ENCODE data around the gene NUP210L.

The NUP210L gene

DNA sequence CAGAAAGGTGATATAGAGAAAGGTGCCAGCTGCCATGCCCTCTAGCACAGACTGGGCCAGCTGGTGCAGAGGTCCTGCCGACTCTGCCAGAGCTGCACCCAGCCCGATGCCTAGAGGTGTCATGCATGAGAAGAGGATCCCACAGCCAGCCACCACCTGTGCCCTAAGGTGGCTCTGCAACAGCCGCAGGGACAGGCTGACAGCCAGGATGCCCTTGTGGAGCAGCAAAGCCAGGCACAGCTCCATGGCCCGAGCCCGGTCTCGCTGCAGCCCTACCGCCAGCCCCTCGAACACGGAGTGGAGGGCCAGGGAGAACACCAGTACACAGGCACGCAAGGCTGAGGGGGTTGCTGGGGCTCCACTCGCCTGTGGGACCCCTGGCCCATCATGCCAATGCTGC lies 194.7 kb downstream of the NUP210L start:
- peaks cover 52% of the 10 kb centered on the region for H3K4me1 ChIP-seq (ENCODE audit: control insufficient read depth, insufficient read depth, low read length)
- no peaks in the 10 kb centered on the region for H3K27me3 ChIP-seq (ENCODE audit: control insufficient read depth, insufficient read depth, low read length)
- no peak overlapping the region for H3K9ac ChIP-seq (ENCODE audit: low read depth, low read length)
- no peak overlapping the region for H3K4me3 ChIP-seq (ENCODE audit: low read length)
- no peaks in the 10 kb centered on the region for H3K9me3 ChIP-seq (replicated peaks; ENCODE audit: low read length)
- no peak overlapping the region for H3K4me2 ChIP-seq (ENCODE audit: low read length)
- peaks cover 11% of the 10 kb centered on the region for H3K36me3 ChIP-seq (ENCODE audit: insufficient read depth, low read length)

DNA sequence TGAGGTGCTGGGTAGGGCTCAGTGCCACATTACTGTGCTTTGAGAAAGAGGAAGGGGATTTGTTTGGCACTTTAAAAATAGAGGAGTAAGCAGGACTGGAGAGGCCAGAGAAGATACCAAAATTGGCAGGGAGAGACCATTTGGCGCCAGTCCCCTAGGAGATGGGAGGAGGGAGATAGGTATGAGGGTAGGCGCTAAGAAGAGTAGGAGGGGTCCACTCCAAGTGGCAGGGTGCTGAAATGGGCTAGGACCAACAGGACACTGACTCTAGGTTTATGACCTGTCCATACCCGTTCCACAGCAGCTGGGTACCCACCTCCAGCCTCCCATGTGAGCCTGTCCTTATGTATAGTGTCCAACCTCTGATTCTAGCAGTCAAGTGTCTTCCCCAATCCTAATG lies 195.4 kb downstream of the NUP210L start:
- Histone ChIP-seq H3K36me3 (ENCODE audit: insufficient read depth, low read length) (peaks cover 16% of the 10 kb centered on the region), H3K9ac (ENCODE audit: low read depth, low read length) (no peak overlapping the region), H3K4me2 (ENCODE audit: low read length) (no peak overlapping the region), H3K4me1 (ENCODE audit: control insufficient read depth, insufficient read depth, low read length) (peaks cover 51% of the 10 kb centered on the region), H3K4me3 (ENCODE audit: low read length) (no peak overlapping the region), H3K27me3 (ENCODE audit: control insufficient read depth, insufficient read depth, low read length) (no peaks in the 10 kb centered on the region), H3K9me3 (replicated peaks; ENCODE audit: low read length) (no peaks in the 10 kb centered on the region)

DNA sequence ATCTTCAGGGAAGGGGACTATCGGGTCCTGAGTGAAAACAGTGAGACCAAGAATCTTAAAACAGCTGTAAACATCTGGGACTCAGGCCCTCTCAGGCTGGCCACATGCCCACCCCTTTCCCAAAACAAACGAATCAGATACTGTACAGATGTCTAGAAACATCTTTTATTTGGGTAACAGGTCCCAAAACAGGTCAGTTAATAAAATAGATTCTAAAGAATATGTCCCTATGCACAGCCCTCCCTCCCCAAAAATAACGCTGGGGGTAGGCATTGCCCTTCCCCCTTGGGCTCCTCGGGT lies 196.0 kb downstream of the NUP210L start:
- H3K27me3 ChIP-seq (ENCODE audit: control insufficient read depth, insufficient read depth, low read length), result no peaks in the 10 kb centered on the region
- peak overlapping the region; percentile 47 for H3K4me3 ChIP-seq (ENCODE audit: low read length)
- H3K9ac ChIP-seq (ENCODE audit: low read depth, low read length), result peak overlapping the region; percentile 24
- peaks cover 22% of the 10 kb centered on the region for H3K36me3 ChIP-seq (ENCODE audit: insufficient read depth, low read length)
- H3K9me3 ChIP-seq (replicated peaks; ENCODE audit: low read length), result no peaks in the 10 kb centered on the region
- H3K4me1 ChIP-seq (ENCODE audit: control insufficient read depth, insufficient read depth, low read length), result peaks cover 46% of the 10 kb centered on the region
- H3K4me2 ChIP-seq (ENCODE audit: low read length), result peak overlapping the region; percentile 75

- Histone ChIP-seq H3K27me3 (ENCODE audit: control insufficient read depth, insufficient read depth, low read length) (no peaks in the 10 kb centered on the region), H3K4me3 (ENCODE audit: low read length) (peak within 1 kb of the TSS; percentile 95), H3K9ac (ENCODE audit: low read depth, low read length) (peak within 1 kb of the TSS; percentile 95), H3K9me3 (replicated peaks; ENCODE audit: low read length) (no peaks in the 10 kb centered on the region), H3K4me2 (ENCODE audit: low read length) (peak within 1 kb of the TSS; percentile 89), H3K36me3 (ENCODE audit: insufficient read depth, low read length) (peaks cover 28% of the 10 kb centered on the region), H3K4me1 (ENCODE audit: control insufficient read depth, insufficient read depth, low read length) (peaks cover 43% of the 10 kb centered on the region)
These were observed 196.5 kb downstream of the NUP210L start, which contains the start of gene CRTC2 for GRCh38 chr1:153958111-153958960. Gene CRTC2 (minus strand): TSS chr1:153958612. CDS start chr1:153958497, 115 bp downstream.

GRCh38 chr1:153957744-153958110 lies 197.1 kb downstream of the NUP210L start:
- Histone ChIP-seq H3K27me3 (ENCODE audit: control insufficient read depth, insufficient read depth, low read length) (no peaks in the 10 kb centered on the region), H3K4me1 (ENCODE audit: control insufficient read depth, insufficient read depth, low read length) (peaks cover 40% of the 10 kb centered on the region), H3K36me3 (ENCODE audit: insufficient read depth, low read length) (peaks cover 31% of the 10 kb centered on the region), H3K4me2 (ENCODE audit: low read length) (peak overlapping the region; percentile 89), H3K9ac (ENCODE audit: low read depth, low read length) (peak overlapping the region; percentile 95), H3K4me3 (ENCODE audit: low read length) (peak overlapping the region; percentile 95), H3K9me3 (replicated peaks; ENCODE audit: low read length) (no peaks in the 10 kb centered on the region)

GRCh38 chr1:153956997-153957715 lies 197.7 kb downstream of the NUP210L start:
- peak overlapping the region; percentile 95 for H3K9ac ChIP-seq (ENCODE audit: low read depth, low read length)
- no peaks in the 10 kb centered on the region for H3K9me3 ChIP-seq (replicated peaks; ENCODE audit: low read length)
- H3K27me3 ChIP-seq (ENCODE audit: control insufficient read depth, insufficient read depth, low read length), result no peaks in the 10 kb centered on the region
- H3K36me3 ChIP-seq (ENCODE audit: insufficient read depth, low read length), result peaks cover 33% of the 10 kb centered on the region
- peak overlapping the region; percentile 89 for H3K4me2 ChIP-seq (ENCODE audit: low read length)
- H3K4me3 ChIP-seq (ENCODE audit: low read length), result peak overlapping the region; percentile 95
- peaks cover 34% of the 10 kb centered on the region for H3K4me1 ChIP-seq (ENCODE audit: control insufficient read depth, insufficient read depth, low read length)

DNA sequence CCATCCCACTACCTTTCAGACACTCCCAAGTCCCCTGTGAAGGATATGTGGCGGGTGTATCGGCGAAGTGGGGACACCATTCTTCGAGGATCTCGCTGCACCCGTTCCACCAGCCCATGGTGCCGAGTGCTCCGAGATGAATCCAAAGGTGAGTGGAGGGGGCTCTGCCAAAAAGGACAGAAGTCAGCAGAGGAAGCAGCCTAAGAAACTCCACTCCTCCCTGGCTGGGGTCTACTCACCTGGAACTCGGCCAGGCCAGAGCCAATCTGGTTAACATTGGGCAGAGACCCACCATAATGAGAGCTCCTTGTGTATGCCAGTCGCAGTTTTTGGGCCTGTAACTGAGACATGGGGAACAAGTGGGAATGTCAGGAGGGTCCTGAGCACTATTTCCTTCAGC lies 200.0 kb downstream of the NUP210L start:
- Histone ChIP-seq H3K9ac (ENCODE audit: low read depth, low read length) (no peak overlapping the region), H3K27me3 (ENCODE audit: control insufficient read depth, insufficient read depth, low read length) (no peaks in the 10 kb centered on the region), H3K9me3 (replicated peaks; ENCODE audit: low read length) (no peaks in the 10 kb centered on the region), H3K4me3 (ENCODE audit: low read length) (no peak overlapping the region), H3K36me3 (ENCODE audit: insufficient read depth, low read length) (peaks cover 46% of the 10 kb centered on the region), H3K4me2 (ENCODE audit: low read length) (no peak overlapping the region), H3K4me1 (ENCODE audit: control insufficient read depth, insufficient read depth, low read length) (peaks cover 25% of the 10 kb centered on the region)

DNA sequence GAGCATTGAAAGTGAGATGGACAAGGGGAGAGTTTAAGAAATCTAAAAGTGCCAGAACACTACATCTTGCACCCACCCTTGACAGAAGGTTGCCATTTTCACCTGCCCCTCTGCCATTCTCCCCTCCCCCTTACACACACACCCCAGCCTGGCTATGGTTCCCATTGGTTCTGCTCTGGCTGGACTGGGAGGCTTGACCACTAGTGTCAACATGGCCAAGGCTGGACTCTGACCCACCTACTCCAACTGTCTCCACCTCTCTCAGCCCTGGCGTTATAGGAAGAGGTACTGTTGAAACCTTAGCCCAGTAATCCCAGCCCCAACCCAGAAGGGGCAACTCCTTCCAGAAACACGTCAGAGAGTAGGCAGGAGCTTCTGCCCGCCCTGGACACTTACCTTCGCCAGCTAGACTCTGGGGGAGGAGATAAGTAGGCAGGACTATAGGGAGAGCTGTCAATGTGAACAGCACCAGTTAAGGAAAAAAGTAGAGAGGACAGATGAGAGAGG lies 201.0 kb downstream of the NUP210L start:
- no peak overlapping the region for H3K9ac ChIP-seq (ENCODE audit: low read depth, low read length)
- peaks cover 23% of the 10 kb centered on the region for H3K4me1 ChIP-seq (ENCODE audit: control insufficient read depth, insufficient read depth, low read length)
- peaks cover 48% of the 10 kb centered on the region for H3K36me3 ChIP-seq (ENCODE audit: insufficient read depth, low read length)
- no peaks in the 10 kb centered on the region for H3K9me3 ChIP-seq (replicated peaks; ENCODE audit: low read length)
- no peak overlapping the region for H3K4me2 ChIP-seq (ENCODE audit: low read length)
- H3K4me3 ChIP-seq (ENCODE audit: low read length), result no peak overlapping the region
- no peaks in the 10 kb centered on the region for H3K27me3 ChIP-seq (ENCODE audit: control insufficient read depth, insufficient read depth, low read length)

DNA sequence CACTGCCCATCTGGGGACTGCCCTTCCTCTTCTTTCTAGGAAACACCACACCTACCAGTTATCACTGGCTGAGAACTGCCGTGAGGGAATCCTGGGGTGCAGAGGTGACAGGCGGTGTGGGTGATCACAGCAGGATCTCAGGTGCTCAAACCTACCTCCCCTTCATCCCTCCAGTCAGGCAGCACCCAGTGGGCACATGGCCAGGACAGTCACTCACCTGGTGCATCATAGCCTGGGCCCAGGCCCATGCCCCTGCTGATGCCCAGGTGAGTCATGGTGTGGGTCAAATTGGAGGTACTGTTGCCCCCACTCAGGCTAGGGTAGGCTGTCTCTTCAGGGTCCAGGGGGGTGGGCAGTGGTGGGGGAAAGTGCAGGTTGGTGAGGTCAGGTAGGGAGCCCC lies 203.1 kb downstream of the NUP210L start:
- Histone ChIP-seq H3K4me3 (ENCODE audit: low read length) (no peak overlapping the region), H3K36me3 (ENCODE audit: insufficient read depth, low read length) (peaks cover 60% of the 10 kb centered on the region), H3K4me2 (ENCODE audit: low read length) (no peak overlapping the region), H3K9ac (ENCODE audit: low read depth, low read length) (no peak overlapping the region), H3K9me3 (replicated peaks; ENCODE audit: low read length) (no peaks in the 10 kb centered on the region), H3K27me3 (ENCODE audit: control insufficient read depth, insufficient read depth, low read length) (no peaks in the 10 kb centered on the region), H3K4me1 (ENCODE audit: control insufficient read depth, insufficient read depth, low read length) (peaks cover 15% of the 10 kb centered on the region)

GRCh38 chr1:153951183-153951582 lies 203.7 kb downstream of the NUP210L start:
- H3K4me2 ChIP-seq (ENCODE audit: low read length), result no peak overlapping the region
- H3K4me1 ChIP-seq (ENCODE audit: control insufficient read depth, insufficient read depth, low read length), result peaks cover 11% of the 10 kb centered on the region
- no peak overlapping the region for H3K9ac ChIP-seq (ENCODE audit: low read depth, low read length)
- H3K4me3 ChIP-seq (ENCODE audit: low read length), result no peak overlapping the region
- H3K36me3 ChIP-seq (ENCODE audit: insufficient read depth, low read length), result peaks cover 60% of the 10 kb centered on the region
- H3K9me3 ChIP-seq (replicated peaks; ENCODE audit: low read length), result no peaks in the 10 kb centered on the region
- H3K27me3 ChIP-seq (ENCODE audit: control insufficient read depth, insufficient read depth, low read length), result no peaks in the 10 kb centered on the region

- Histone ChIP-seq H3K4me3 (ENCODE audit: low read length) (peak within 1 kb of the TSS; percentile 89), H3K36me3 (ENCODE audit: insufficient read depth, low read length) (peaks cover 42% of the 10 kb centered on the region), H3K27me3 (ENCODE audit: control insufficient read depth, insufficient read depth, low read length) (no peaks in the 10 kb centered on the region), H3K9ac (ENCODE audit: low read depth, low read length) (peak within 1 kb of the TSS; percentile 84), H3K9me3 (replicated peaks; ENCODE audit: low read length) (no peaks in the 10 kb centered on the region), H3K4me2 (ENCODE audit: low read length) (peak within 1 kb of the TSS; percentile 86), H3K4me1 (ENCODE audit: control insufficient read depth, insufficient read depth, low read length) (peaks cover 12% of the 10 kb centered on the region)
These were observed 208.1 kb downstream of the NUP210L start, which contains the start of gene DENND4B for GRCh38 chr1:153946622-153947241. Gene DENND4B (minus strand): TSS chr1:153946718. CDS start chr1:153944374, 2,344 bp downstream.

All from skeletal muscle satellite cell (primary cell).